ENCODE measurements around the gene PDCD1.
A peak's percentile ranks its signal among the peaks of the same experiment; 100 is the strongest.
"Not testable (repeated sequence)": the region's sequence is repeated elsewhere in the genome, so short reads cannot be mapped to it uniquely, and the experiment has no call there.

Gene PDCD1

DNA sequence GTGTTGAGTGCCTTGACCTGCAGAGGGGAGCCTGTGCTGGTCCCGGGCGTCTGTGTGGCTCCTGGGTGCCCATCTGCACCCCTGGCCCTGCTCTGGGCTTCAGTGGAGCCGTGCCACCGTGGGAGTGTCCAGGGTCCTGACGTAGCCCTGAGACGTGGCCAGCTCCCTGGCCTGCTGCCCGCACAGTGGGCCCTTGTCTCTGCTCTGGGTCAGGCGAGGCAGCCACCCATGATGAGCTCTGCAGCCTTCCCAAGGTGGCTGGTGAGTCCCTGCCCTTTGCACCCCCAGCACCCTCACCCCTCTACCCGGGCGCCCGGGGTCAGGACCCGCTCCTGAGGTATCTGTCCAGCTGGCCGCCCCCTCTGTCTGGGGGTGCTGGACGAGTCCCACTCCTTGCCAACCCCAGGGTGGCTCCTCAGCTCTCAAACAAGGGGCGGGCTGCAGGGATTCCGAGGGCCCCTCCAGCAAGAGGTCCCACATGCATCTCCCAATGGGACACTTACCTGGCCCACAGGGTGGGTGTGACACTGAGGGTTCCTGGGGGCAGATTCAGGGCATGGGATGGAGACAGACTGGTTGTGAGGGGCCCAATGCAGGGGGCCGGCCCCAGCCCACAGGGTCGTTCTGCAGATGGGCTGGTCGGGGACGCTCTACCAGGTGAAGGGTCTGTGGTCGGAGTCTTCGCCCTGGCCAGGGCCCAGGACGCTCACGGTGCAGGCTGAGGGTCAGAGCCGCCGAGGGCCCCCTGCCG lies 47.3 kb downstream of the PDCD1 start:
- DNase-seq: no peak

DNA sequence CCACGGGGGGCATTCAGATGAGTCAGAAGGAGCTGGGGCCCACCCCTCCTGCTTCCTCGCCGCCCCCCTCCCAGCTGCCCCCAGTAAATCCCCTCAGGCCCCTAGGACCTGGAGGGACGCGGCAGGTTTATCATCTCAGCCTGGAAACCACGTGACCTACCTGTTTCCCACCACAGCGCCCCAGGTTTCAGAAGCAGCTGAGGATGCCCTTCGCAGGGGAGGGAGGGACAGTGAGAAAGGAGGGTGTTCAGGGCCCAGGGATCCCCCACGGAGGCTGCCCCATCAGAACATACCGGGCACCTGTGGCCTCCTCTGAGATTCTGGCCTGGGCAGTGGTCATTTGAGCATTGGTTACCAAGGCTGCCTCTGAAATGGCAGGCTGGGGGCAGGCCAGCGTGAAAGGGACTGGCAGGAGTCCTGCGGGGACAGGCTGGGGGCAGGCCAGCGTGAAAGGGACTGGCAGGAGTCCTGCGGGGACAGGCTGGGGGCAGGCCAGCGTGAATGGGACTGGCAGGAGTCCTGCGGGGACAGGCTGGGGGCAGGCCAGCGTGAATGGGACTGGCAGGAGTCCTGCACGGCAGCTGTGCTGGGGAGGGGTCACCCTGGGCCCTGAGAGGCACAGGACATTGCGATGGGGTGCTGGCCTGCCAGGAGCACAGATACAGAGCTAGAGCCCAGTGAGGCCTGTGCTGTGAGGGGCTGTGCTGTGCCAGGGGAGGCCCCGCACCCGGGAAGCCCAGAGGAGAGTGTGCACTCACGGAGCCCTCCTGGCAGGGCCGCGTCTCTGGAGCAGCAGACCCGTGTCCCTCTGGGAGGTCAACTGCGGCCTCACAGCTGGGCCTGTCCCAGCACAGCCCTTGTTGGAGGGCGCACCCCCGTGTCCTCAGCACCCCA lies 48.1 kb downstream of the PDCD1 start:
- DNase-seq: no peak

- no peak for DNase-seq
These were observed 49.0 kb downstream of the PDCD1 start for GRCh38 chr2:241809383-241810306.

GRCh38 chr2:241808721-241809382 lies 49.8 kb downstream of the PDCD1 start, which contains the start of gene NEU4:
NEU4 (plus strand) TSS chr2:241809193; CDS start chr2:241814485, 5,292 bp downstream.
- no peak for DNase-seq

- DNase-seq: no peak
These were observed 50.5 kb downstream of the PDCD1 start for GRCh38 chr2:241808051-241808720.

- DNase-seq: not testable (repeated sequence)
These were observed 52.5 kb downstream of the PDCD1 start for GRCh38 chr2:241806217-241806616.

DNA sequence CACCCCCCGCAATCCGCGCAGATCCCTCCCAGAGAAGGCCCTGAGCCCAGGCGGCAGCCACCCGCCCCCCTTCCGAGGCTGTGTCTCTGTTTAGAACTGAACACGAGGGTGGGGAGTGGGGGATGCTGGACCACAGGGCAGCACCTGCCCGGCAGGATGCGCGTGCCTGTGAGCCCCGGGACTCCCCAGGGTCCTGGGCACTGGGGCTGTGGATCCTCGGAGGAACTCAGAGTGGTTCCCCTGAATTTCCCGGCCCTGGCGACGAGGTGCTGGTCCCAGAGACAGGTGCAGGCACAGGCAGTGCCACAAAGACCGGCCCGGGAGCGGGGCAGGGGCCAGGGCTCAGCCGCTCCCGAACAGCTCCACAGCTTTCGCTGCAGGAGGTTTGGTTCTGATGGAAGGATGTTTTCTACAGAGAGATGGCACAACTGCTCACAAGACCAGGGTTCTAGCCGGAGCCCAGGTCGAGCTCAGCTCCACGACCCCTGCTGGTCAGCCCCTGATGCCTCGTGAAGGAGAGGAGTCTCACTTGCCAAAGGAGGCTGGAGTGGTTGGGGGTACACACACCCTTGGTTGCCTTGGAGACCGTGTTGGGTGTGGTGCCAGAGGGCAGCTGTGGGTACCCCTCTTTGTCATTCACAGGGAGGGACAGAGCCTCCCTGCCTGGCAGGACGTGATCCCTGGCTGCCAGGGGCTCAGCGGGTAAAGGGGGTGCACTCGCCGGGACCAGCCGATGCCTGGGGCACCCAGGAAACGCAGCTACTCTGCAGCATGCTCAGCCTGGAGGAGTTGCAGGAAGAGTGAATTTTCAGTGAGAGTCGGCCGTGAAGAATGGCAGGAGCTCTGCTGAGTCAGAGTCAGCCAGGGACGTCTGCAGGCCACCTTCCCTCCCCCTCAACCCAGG lies 54.1 kb downstream of the PDCD1 start:
- DNase-seq: no peak

DNA sequence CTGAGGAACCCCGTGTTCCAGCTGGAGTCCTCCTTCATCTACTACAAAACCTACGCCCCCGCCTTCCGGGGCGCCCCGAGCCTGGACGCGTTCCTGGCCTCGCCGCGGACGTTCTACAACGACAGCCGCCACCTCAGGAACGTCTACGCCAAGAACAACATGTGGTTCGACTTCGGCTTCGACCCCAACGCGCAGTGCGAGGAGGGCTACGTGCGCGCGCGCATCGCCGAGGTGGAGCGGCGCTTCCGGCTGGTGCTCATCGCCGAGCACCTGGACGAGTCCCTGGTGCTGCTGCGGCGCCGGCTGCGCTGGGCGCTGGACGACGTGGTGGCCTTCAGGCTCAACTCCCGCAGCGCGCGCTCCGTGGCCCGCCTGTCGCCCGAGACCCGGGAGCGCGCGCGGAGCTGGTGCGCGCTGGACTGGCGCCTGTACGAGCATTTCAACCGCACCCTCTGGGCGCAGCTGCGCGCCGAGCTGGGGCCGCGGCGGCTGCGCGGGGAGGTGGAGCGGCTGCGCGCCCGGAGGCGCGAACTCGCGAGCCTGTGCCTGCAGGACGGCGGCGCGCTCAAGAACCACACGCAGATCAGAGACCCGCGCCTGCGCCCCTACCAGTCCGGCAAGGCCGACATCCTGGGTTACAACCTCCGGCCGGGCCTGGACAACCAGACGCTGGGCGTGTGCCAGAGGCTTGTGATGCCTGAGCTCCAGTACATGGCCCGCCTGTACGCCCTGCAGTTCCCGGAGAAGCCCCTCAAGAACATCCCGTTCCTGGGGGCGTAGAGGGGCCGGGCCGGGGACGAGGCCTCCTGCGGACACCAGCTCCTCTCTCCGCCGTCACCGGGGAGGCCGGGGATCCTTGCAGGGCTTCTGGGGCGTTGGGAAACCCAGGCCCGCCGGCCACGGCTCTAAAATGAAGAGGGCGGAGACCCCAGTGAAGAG lies 55.0 kb downstream of the PDCD1 start:
- peak; percentile 38 for DNase-seq

- DNase-seq: no peak
These were observed 56.0 kb downstream of the PDCD1 start for GRCh38 chr2:241802421-241803318.

- no peak for DNase-seq
These were observed 56.9 kb downstream of the PDCD1 start for GRCh38 chr2:241801611-241802420.

GRCh38 chr2:241800198-241800903 lies 58.3 kb downstream of the PDCD1 start:
- not testable (repeated sequence) for DNase-seq

All from NCI-H1105 (cell line).